ENCODE measurements around the gene TOP3B.

- no peak for TF ChIP-seq CTCF (IDR thresholded peaks at IDR 0.05)
- TF ChIP-seq POLR2A (IDR thresholded peaks at IDR 0.05), result no peak
Observed at GRCh38 chr22:21923163-21923561, 59.4 kb downstream of the TOP3B start.

Data from right lobe of liver (tissue), 4 donors.